Measurements from ENCODE around the gene GRHL3. TPM values are rescaled to one million over a fixed set of nuclear protein-coding genes. Genes with fewer than 3 reads are reported as not detected.

Gene GRHL3
- not detected for total RNA-seq

GRCh38 chr1:24319312-24319863, at the start of gene GRHL3:
Gene GRHL3 (plus strand): TSS chr1:24319357. CDS start chr1:24319552, 195 bp downstream.

Other genes with a start within 250 kb of the GRHL3 start
- gene MYOM3, start 207.2 kb upstream of the GRHL3 start, total RNA-seq, result not detected
- not detected for gene IL22RA1, start 176.2 kb upstream of the GRHL3 start, total RNA-seq
- under 0.01 TPM for gene IFNLR1, start 132.1 kb upstream of the GRHL3 start, total RNA-seq
- gene STPG1, start 94.4 kb downstream of the GRHL3 start, total RNA-seq, result 5.3 TPM
- 12.2 TPM for gene NIPAL3, start 96.4 kb downstream of the GRHL3 start, total RNA-seq
- 12.8 TPM for gene RCAN3, start 183.5 kb downstream of the GRHL3 start, total RNA-seq
- gene NCMAP, start 236.7 kb downstream of the GRHL3 start, total RNA-seq, result not detected

All from parietal lobe (tissue), 1 donor.